HG03097 (cell line): ENCODE data around the gene PXN.
"Not testable (repeated sequence)": the region's sequence is repeated elsewhere in the genome, so short reads cannot be mapped to it uniquely, and the experiment has no call there.

ENCODE experiments used
- ATAC-seq: cut with Tn5 transposase; IDR thresholded peaks from one replicate; pipeline ENCODE4 v1.9.1; 2021; ENCODE audit not compliant: unreplicated experiment, low FRiP score

Gene PXN

DNA sequence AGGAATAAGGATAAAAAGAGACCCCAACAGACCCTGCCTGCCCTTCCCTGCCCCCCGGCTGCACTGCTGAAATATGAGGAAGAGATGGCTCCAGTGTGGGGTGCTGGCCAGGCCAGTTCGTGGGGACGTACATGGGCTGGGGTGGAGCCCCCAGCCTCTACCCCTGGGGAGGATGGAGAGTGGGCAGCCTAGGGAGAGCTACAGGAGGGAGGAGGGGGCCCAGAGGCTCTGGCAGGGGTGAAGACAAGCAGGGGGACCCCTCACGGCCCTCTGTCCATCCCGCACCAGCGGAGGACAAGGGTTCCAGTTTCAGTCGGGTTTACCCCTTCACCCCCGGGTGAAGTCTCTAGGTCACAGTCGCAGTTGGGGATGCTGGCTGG, 53.6 kb downstream of the PXN start:
- no peak for ATAC-seq

DNA sequence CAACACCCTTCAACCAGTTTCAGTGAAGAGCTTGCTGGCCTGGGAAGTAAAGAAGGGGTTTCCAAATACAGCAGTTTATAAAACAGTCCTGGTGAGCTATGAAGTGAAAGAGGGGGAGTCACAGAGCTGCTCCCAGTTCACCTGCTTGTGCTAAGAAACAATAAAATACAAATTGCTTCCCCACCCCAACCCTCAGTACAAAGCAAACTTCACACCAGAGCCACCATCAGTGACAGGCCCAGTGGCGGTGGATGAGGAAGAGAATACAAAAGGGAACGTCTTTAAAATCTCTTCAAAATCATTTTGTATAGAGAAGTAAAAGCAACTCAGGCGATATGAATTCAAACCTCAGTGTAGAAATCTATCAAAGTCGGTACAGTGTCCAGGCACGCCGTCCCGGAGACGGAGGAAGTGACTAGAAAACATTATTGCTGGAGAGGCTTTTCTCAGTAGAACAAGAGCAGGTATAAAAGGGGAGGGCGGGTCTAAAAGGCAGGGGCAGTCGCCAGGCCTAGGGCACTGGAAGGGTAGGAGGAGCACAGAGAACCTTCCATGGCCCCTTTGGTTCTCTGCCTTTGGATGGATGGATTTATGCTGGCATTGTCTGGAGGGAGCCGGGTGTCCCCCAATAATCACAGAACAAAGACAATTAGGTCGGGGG, 54.2 kb downstream of the PXN start:
- no peak for ATAC-seq

DNA sequence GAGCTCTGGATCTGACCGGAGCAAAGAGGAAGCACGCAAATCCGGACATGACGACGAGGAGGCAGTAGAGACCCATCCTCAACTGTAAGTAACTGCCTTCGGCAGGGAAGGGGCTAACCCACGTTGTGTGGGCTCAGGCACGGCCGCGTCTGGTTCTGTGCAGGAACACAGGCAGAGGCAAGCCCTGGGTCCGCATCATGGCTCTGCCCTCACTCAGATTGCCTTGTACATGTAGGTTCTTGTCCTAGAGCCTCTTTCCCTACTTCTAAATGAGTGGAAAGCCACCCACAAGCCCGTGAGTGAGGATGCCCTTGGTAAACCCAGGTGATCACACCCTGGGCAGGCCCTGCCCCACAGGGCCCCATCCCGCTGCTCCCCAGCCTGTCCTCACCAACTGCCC, 55.7 kb downstream of the PXN start:
- no peak for ATAC-seq

DNA sequence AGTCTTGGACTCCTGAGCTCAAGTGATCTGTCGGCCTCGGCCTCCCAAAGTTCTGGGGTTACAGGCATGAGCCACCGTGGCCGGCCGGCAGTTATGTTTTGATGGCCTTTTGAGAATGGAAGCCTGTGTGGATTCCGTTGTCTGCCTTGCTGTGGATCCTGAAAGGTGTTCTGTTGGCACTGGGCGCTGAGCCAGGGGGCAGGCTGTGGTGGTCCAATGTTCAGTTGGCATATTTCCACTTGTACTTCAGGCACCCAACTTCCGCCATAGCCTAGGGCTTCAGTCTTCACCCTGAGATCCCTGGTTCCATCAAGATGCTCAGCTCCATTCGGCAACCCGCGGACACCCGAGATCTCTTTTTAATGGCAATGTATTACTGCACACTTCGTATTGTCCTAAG, 58.3 kb downstream of the PXN start:
- ATAC-seq: no peak

DNA sequence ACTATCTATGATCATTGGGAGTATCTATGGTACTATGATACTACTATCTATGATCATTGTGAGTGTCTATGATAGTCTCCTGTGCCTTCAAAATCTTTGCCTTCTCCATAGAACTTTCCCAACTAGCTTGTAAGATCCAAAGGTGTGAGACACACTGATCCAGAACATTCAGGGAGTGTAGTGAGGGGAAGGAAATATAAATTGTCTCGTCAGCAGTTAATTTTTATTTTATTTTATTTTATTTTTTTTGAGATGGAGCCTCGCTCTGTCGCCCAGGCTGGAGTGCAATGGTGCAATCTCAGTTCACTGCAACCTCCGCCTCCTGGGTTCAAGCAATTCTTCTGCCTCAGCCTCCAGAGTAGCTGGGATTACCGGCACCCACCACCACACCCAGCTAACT, 58.7 kb downstream of the PXN start:
- not testable (repeated sequence) for ATAC-seq

DNA sequence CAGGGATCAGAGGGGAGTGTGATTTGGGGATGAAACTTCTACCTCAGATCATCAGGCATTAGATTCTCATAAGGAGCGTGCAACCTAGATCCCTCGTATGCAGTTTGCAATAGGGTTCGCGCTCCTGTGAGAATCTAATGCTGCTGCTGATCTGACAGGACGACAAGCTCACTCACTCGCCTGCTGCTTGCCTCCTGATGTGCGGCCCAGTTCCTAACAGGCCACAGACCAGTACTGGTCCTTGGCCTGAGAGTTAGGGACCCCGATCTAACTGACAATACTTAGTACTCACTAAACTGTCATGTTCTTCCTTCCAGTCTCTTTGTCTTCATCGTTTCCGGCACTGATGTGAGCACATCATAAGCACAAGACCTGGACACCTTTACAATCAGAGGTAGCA, 59.3 kb downstream of the PXN start:
- ATAC-seq: no peak

DNA sequence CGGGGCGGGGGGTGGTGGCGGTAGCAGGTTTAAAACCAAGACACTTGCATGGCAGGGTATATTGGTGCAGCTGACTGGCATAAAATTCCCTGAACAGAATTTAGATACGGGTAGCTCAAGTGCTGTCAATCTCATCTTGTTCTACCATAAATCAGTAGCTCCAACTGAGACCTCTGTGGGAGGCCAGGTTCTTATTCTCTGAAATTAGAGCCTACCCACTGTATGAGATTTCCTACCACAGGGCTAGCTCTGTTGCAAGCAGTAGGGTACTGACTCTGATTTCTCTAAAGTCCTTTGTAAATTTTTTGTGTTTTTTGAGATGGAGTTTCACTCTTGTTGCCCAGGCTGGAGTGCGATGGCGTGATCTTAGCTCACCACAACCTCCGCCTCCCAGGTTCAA, 61.4 kb downstream of the PXN start:
- no peak for ATAC-seq

DNA sequence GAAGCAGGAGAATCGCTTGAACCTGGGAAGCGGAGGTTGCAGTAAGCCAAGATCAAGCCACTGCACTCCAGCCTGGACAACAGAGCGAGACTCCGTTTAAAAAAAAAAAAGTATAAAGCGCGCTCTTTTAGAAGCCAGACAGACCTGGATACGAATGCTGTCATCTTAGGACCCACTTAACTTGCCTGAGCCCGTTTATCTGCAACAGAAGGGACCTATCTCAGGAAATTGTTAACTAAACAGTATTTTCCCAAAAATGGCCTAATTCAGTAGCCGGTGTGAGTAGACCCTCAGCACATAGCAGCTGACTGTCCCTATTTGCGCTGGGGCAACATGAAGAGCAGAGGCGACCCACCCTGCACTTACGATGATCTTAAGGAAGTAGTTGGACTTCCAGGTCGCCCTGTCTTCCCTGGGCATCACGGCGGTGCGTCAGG, 65.1 kb downstream of the PXN start:
- no peak for ATAC-seq

DNA sequence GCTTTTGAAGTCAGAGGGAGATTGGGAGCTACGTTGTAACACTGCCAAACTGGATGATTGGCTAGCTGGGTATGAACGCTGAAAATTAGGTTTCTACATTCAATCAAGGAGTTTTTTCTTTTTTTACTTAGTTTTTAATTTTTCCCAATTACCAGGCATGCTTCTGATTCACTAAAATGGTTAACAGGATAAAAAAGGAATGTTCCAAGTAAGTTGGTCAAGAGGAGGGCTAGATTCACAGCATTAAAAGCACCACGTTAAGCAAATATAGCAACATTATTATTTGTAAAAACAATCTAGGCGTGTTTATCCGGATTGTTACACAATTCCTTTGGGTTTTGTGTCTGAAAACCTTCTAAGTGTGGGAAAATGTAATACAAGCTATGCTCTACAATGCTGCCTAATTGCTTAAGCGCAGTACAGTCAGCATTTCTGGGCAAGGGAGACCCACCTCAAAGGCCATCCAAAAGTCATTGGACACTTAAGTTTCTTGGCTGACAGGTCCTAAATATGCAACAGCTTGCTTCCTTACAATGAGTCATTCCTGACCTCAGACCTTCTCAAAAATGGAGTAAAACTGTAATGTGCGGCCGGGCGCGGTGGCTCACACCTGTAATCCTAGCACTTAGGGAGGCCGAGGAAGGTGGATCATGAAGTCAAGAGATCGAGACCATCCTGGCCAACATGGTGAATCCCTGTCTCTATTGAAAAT, 65.8 kb downstream of the PXN start:
- no peak for ATAC-seq

DNA sequence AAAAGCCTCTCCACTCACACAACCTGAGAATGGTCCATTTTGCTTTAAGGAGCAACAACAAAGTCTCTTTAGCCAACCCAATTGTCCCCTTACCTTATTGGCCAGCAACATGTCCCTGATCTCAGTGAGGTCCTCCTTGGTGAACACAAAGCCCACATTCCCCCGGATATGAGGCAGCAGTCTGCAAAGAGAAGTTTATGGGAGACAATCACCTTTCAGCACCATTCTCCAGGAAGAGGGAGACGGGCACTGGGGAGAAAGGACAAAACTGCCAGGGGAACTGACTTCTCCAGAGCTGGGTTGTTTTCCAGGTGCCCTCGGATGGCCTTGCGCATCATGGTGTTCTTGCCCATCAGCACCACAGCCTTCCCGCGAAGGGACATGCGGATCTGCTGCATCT, 66.5 kb downstream of the PXN start:
- no peak for ATAC-seq

DNA sequence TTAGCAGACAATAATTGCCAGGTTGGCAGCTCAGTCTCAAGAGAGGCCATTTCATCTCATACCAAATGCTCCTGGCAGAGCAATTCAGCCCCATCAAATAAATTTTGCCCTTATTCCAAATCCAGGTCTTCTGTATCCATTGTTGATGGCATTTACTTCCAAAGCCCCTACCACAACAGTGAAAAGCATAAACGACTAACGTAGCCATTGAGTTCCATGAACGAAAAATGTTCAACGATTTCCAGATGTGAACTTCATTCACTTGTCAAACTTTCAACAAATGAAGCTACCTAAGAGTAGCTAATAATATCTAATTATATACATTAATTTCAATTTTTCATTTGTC, 68.0 kb downstream of the PXN start:
- ATAC-seq: no peak

DNA sequence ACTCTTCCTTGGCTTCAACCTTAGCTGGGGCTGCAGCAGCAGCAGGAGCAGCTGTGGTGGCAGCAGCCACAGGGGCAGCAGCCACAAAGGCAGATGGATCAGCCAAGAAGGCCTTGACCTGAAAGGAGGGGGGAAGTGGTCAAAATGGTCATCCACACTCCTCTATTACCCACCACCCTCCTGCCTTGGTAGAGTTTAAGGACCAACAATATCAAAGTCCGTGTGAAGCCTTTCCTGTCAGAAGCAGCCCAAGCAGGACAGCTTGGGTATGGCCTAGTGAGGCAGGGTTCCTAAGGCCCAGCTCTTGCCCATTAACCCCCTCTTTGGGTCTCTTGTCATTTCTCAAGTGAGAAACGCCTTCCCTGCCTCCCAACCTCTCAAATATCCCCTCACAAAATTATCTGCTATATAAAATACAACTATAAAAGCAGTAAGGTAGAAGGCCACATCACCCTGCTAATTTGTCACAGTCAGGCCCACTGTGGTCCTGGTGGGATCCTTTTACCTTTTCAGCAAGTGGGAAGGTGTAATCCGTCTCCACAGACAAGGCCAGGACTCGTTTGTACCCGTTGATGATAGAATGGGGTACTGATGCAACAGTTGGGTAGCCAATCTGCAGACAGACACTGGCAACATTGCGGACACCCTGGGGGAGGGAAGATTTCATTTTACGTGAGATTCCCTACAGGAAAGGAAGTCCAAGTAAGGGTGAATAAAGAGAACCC, 68.6 kb downstream of the PXN start:
- ATAC-seq: not testable (repeated sequence)

DNA sequence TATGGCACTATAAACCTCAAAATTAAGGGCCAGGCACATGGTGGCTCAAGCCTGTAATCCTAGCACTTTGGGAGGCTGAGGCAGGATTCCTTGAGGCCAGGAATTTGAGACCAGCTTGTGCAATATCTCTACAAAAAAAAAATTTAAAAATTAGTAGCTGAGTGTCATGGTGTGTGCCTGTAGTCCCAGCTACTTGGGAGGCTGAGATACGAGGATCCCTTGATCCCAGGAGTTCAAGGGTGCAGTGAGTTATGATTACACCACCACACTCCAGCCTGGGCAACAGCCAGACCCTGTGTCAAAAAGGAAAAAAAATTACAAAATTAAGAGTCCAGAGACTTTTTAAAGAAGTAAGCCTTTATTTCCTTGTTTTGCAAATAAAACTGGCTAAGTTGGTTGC, 69.2 kb downstream of the PXN start:
- ATAC-seq: no peak

DNA sequence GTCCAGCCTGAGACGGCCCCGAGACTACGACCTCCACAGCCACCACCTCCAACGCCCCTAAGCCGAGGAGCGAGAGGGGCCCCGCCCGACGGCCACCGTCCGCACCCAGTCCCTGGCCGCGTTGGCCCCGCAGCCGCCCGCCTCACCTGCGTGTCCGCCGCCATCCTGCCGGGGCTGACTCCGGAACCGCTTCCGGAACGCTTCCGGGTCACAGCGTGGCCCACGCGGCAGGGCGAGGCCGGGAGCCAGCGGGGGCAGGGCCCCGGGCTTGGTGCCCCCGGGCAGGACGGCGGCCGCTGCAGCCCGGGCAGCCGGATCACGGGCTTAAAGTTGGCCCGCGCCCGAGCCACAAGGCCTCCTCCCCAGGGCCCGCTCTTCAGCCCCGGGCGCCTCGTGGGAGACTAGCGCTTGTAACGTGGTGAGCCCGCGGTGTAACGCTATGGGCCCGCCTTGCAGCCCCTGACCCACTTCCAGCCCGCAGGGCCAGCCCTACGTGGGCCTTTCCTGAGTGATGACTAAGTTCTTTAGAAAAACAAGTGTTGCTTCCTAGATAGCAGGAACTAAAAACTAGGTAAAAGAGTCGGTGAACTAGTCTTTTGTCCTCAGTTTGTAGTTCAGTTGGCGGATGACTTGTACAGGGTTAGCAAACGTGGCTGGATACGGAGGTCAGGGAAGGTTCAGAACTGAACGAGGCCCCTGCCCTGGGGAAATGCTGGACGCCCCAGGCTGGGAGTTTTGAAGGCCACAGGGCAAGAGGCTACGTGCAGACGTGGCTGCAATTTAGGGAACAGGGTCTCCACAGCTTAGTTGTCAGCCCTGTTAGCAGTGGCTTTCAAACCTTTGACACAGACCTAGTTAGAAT, 70.8 kb downstream of the PXN start, which contains the start of gene GCN1:
Gene GCN1, minus strand, starts transcription at position 182 of the 862 bp plus-strand sequence. Its CDS starts 18 bp downstream, at position 164.
- peak; percentile 67 for ATAC-seq

DNA sequence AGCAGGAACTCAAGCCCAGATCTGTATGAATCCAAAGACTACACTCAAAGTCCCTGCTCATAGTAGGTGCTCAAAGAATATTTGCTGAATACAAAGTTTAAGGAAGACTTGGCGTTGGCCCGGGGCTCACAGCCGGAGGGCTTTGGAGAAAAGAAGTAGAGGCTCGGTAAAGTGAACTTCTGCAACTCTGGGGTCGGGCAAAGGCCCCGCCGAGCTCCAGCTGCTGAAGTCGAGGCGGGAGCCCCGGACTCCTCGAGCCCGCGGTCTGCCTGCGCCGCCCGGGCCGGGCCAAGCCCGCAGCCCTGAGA, 71.3 kb downstream of the PXN start:
- ATAC-seq: peak; percentile 12

DNA sequence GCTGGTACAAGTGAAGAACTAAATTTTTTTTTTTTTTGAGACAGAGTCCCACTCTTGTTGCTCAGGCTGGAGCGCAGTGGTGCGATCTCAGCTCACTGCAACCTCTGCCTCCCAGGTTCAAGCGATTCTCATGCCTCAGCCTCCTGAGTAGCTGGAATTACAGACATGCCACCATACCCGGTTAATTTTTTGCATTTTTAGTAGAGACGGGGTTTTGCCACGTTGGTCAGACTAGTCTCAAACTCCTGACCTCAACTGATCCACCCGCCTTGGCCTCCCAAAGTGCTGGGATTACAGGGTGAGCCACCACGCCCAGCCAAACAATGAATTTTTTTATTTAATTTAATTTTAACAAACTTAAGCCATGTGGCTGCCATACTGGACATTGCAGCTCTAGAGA, 72.2 kb downstream of the PXN start:
- not testable (repeated sequence) for ATAC-seq

DNA sequence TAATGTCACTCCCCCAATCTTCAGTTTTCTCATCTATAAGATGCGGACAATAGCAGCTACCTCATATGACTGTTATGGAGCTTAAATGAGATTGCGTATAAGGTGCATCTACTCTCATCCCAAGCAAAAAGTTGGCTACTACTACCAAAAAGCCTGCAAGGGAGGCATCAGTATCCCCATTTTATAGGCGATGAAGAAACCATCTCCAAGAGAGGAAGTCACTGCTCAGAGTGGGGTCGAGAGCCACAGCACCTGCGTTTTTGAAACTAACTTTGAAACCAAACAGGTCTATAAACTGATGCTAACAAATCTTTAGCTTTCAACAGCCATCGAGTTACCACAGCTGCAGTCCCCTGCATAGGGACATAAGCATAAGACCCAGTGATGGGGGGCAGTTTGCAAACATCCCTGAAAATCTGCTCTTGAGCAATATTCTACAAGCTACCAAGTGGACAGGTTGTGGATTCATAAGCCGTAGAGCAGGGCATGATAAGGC, 74.5 kb downstream of the PXN start:
- ATAC-seq: no peak

DNA sequence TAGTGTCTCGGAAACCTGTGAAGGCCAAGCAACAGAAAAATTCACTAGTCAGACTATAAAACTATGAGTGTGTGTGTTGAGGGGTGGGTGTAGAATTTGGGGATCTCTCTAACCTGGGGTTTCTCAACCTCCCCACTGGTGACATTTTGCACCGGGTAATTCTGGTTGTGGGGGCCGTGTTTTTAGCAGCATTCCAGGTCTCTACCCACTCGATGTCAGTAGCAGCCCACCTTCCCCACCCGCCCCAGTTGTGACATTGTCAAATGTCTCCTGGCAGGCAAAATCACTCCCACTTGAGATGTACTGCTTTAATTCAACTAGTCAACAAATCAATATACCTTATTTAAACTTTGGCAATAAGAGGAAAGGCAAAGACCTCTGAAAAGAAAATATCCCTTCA, 75.1 kb downstream of the PXN start:
- no peak for ATAC-seq

DNA sequence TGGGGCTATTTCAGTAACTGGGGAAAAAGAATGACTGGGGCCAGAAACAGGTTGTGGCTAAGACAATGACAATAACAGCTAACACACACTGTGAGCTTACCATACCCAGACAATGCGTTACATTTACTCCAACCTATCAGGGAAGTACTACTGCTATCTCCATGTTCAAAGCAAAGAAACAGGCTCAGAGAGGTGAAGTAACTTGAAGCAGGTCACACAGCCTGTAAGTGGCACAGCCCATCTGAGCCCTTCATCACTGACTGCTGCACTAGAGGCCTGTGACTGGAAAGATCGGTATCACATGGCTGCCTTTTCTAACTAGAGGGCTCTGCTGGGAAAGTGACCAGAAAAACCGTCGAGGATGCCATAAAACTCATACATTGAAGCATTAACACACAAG, 78.9 kb downstream of the PXN start:
- no peak for ATAC-seq

DNA sequence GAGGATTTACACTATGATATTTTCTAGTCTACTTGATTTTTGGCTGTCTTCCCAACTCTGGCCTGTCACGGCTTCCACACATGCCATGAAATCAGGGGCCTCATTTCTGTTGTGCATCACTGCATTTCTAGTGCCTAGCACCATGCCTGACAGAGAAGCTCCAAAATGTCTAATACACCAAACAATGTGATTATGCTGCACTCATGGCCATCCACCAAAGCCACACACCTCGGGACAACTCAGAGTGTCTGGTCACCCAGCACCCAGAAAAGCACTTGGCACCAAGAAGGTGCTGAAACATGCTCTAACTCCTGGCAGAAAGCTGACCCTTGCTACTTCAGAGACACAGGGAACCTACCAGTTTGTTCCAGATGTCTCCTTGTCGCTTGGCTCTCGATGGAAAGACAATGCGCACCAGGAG, 82.3 kb downstream of the PXN start:
- ATAC-seq: no peak
